IMR-90 (cell line): ENCODE measurements around the gene JPH3. TPM values are rescaled to one million over a fixed set of nuclear protein-coding genes. Genes with fewer than 3 reads are reported as not detected.
"Not testable (repeated sequence)": the region's sequence is repeated elsewhere in the genome, so short reads cannot be mapped to it uniquely, and the experiment has no call there.

Source experiments
- ATAC-seq: fragments of 200-7000 bp; cut with Tn5 transposase; 2 replicates; pipeline ENCODE4 v1.9.1; 2020; ENCODE audit warnings: low read depth, mild to moderate bottlenecking, moderate library complexity
- BruUV-seq: library from RNA; stranded (reverse); fragments of 400-500 nt; replicated peaks from 2 replicates; lab custom pipeline; 2021; lab: Mats Ljungman, UMichigan
- CTCF ChIA-PET: fragments of 300-600 bp; formaldehyde crosslinking; extraction: SDS; loops from one replicate; lab custom pipeline; 2021; ENCODE audit warnings: antibody characterized with exemption; lab: Yijun Ruan, JAX
- POLR2A ChIA-PET: fragments of 300-600 bp; sonication (Branson Sonifier 250); formaldehyde crosslinking; loops from one replicate; lab custom pipeline; 2022; ENCODE audit warnings: antibody characterized with exemption; ENCODE audit not compliant: unreplicated experiment; lab: Charles Lee
- DNase-seq: peaks from one replicate; pipeline ENCODE4 v3.0.0; 2013
- H2AFZ ChIP-seq: replicated peaks from 2 replicates; pipeline ENCODE3; 2013; ENCODE audit warnings: low read length, mild to moderate bottlenecking; ENCODE audit not compliant: poor library complexity
- H2AK5ac ChIP-seq: 2 replicates; pipeline ENCODE4 v1.6.1; 2013; ENCODE audit warnings: low read depth, low read length, inconsistent platforms
- H2AK9ac ChIP-seq: replicated peaks from 2 replicates; pipeline ENCODE3; 2013; ENCODE audit warnings: mild to moderate bottlenecking, low read depth, low read length, moderate library complexity; ENCODE audit not compliant: poor library complexity
- H2BK120ac ChIP-seq: 2 replicates; pipeline ENCODE4 v1.6.1; 2013; ENCODE audit warnings: low read depth, low read length, inconsistent platforms
- H2BK15ac ChIP-seq: 3 replicates; pipeline ENCODE4 v1.6.1; 2013; ENCODE audit warnings: low read depth, low read length, inconsistent platforms
- H2BK20ac ChIP-seq: 2 replicates; pipeline ENCODE4 v1.6.1; 2013; ENCODE audit warnings: low read depth, mild to moderate bottlenecking, inconsistent platforms, low read length, moderate library complexity
- H2BK5ac ChIP-seq: 2 replicates; pipeline ENCODE4 v1.6.1; 2013; ENCODE audit warnings: mild to moderate bottlenecking, low read depth, low read length, inconsistent platforms; ENCODE audit not compliant: poor library complexity, severe bottlenecking
- H3K14ac ChIP-seq: replicated peaks from 2 replicates; pipeline ENCODE4 v1.6.1; 2013; ENCODE audit warnings: low read depth, low read length, inconsistent platforms
- H3K18ac ChIP-seq: 2 replicates; pipeline ENCODE4 v1.6.1; 2013; ENCODE audit warnings: low read depth, low read length, control low read depth
- H3K23ac ChIP-seq: 2 replicates; pipeline ENCODE4 v1.6.1; 2013; ENCODE audit warnings: low read depth, low read length, inconsistent platforms
- H3K27ac ChIP-seq: 2 replicates; pipeline ENCODE4 v1.5.1; 2013; ENCODE audit warnings: mild to moderate bottlenecking, control low read depth, low read length; ENCODE audit not compliant: insufficient read depth
- H3K27me3 ChIP-seq: 2 replicates; pipeline ENCODE4 v1.6.1; 2013; ENCODE audit warnings: low read length; ENCODE audit not compliant: control insufficient read depth, insufficient read depth
- H3K36me3 ChIP-seq: 2 replicates; pipeline ENCODE4 v1.6.1; 2013; ENCODE audit warnings: low read length, mixed read lengths; ENCODE audit not compliant: control insufficient read depth, insufficient read depth
- H3K4ac ChIP-seq: 2 replicates; pipeline ENCODE4 v1.6.1; 2013; ENCODE audit warnings: low read depth, low read length, inconsistent platforms
- H3K4me1 ChIP-seq: 2 replicates; pipeline ENCODE4 v1.6.1; 2013; ENCODE audit warnings: low read length, mixed read lengths; ENCODE audit not compliant: control insufficient read depth, insufficient read depth
- H3K4me2 ChIP-seq: 2 replicates; pipeline ENCODE4 v1.6.1; 2013; ENCODE audit warnings: low read depth, mild to moderate bottlenecking, control low read depth, low read length, moderate library complexity
- H3K4me3 ChIP-seq: 2 replicates; pipeline ENCODE4 v1.5.1; 2013; ENCODE audit warnings: low read depth, mild to moderate bottlenecking, control low read depth, low read length, moderate library complexity; ENCODE audit not compliant: insufficient read depth
- H3K56ac ChIP-seq: 2 replicates; pipeline ENCODE4 v1.6.1; 2013; ENCODE audit warnings: low read length, inconsistent platforms; ENCODE audit not compliant: insufficient read depth; ENCODE audit errors: extremely low read depth
- H3K79me1 ChIP-seq, 2 experiments: 2 replicates each; pipeline ENCODE4 v1.6.1; 2013; ENCODE audit warnings: low read length in 2 of 2, inconsistent platforms in 1 of 2, low read depth in 1 of 2
- H3K9ac ChIP-seq: 2 replicates; pipeline ENCODE4 v1.6.1; 2013; ENCODE audit warnings: low read depth, low read length, control low read depth
- H3K9me1 ChIP-seq: 2 replicates; pipeline ENCODE4 v1.6.1; 2013; ENCODE audit warnings: low read length, inconsistent platforms; ENCODE audit not compliant: insufficient read depth
- H3K9me3 ChIP-seq: 2 replicates; pipeline ENCODE4 v1.6.1; 2013; ENCODE audit warnings: low read length; ENCODE audit not compliant: control insufficient read depth, insufficient read depth
- H4K20me1 ChIP-seq: 2 replicates; pipeline ENCODE4 v1.6.1; 2013; ENCODE audit warnings: low read length, inconsistent platforms; ENCODE audit not compliant: insufficient read depth
- H4K5ac ChIP-seq: 2 replicates; pipeline ENCODE4 v1.6.1; 2013; ENCODE audit warnings: mild to moderate bottlenecking, low read depth, low read length, control low read depth
- H4K8ac ChIP-seq, 2 experiments: 2 replicates each; pipeline ENCODE4 v1.6.1; 2013; ENCODE audit warnings: low read depth in 2 of 2, low read length in 2 of 2, control low read depth in 1 of 2, inconsistent platforms in 1 of 2
- H4K91ac ChIP-seq: 2 replicates; pipeline ENCODE4 v1.6.1; 2013; ENCODE audit warnings: low read depth, low read length, inconsistent platforms; ENCODE audit not compliant: insufficient read depth
- WGBS, 2 experiments: methylation state at CpG; one replicate each; pipeline versions ENCODE4 v1.1.5 to v1.1.7; 2013; ENCODE audit warnings: missing lambda C conversion rate in 2 of 2; ENCODE audit not compliant: insufficient read length in 1 of 2; ENCODE audit errors: extremely low coverage in 2 of 2; 5-methylcytosine and 5-hydroxymethylcytosine counted together
- dilution Hi-C: fragments of 300-500 bp; cut with HindIII; formaldehyde crosslinking; loops from one replicate; pipeline ENCODE4 v1.14.3; 2018; ENCODE audit warnings: low sequenced_read_pairs; ENCODE audit not compliant: unreplicated experiment
- in situ Hi-C: fragments of 300-500 bp; cut with MboI; formaldehyde crosslinking; loops from 3 replicates; pipeline ENCODE4 v1.14.3; 2019; ENCODE audit warnings: low sequenced_read_pairs, inconsistent platforms, mixed read lengths
- intact Hi-C: fragments of 100-400 bp; cut with micrococcal nuclease; formaldehyde crosslinking; loops from 2 replicates; pipeline ENCODE4 v1.10.0; 2022
- polyA plus RNA-seq, 3 experiments: library from polyadenylated mRNA; depleted of rRNA; stranded (reverse); fragments of >200 nt; gene quantifications; 2 replicates each; pipeline ENCODE4 v1.2.3, GENCODE V29; 2012; ENCODE audit warnings: low replicate concordance in 1 of 3
- total RNA-seq: library from RNA; depleted of rRNA; stranded (reverse); fragments of >200 nt; gene quantifications from 2 replicates; pipeline ENCODE4 v1.2.3, GENCODE V29; 2012

Gene JPH3
- total and polyA plus RNA-seq, 2 of the 4 experiments (the other 2 are of a cell fraction), result 0.03 TPM; not detected in 1

DNA sequence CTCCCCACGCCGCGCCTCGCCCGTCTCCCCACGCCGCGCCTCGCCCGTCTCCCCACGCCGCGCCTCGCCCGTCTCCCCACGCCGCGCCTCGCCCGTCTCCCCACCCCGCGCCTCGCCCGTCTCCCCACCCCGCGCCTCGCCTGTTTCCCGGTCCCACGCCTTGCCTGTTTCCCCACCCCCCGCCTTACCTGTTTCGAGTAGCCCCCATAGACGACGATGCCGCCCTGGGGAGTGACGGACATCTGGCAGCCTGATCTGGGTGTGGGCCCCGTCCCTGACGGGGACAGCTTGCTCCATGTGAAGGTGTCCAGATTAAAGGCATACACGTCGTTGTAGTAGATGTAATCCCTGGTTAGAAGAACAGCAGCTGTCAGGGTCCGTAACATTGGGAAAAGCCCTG, 124.3 kb downstream of the JPH3 start:
- H3K4me3 ChIP-seq, H4K8ac ChIP-seq, H3K4me2 ChIP-seq, H3K23ac ChIP-seq, POLR2A ChIA-PET, H3K9me3 ChIP-seq, H2BK120ac ChIP-seq, H2BK20ac ChIP-seq, intact Hi-C loops, H3K27ac ChIP-seq, H3K14ac ChIP-seq, ATAC-seq, H3K56ac ChIP-seq, in situ Hi-C loops, DNase-seq, H2BK15ac ChIP-seq, H3K4ac ChIP-seq, dilution Hi-C loops, H2AFZ ChIP-seq, H4K5ac ChIP-seq, H4K91ac ChIP-seq, H2AK5ac ChIP-seq, H3K9ac ChIP-seq, H2AK9ac ChIP-seq, BruUV-seq, H3K18ac ChIP-seq, CTCF ChIA-PET, H3K27me3 ChIP-seq, H2BK5ac ChIP-seq: not testable (repeated sequence)
- WGBS, 2 experiments, result no CpG with 5 or more reads among the region's 40 CpGs
- peaks cover 28% of the 10 kb centered on the region for H4K20me1 ChIP-seq
- peaks cover 8 to 34% of the 10 kb centered on the region in 2 experiments; a peak in 3 of 4 replicates for H3K79me1 ChIP-seq
- H3K4me1 ChIP-seq, result peaks cover 10% of the 10 kb centered on the region; the same call in 1 of the 2 replicates
- H3K36me3 ChIP-seq, result peaks cover 16% of the 10 kb centered on the region
- peaks cover 15% of the 10 kb centered on the region for H3K9me1 ChIP-seq
